Sigmoid colon (tissue), 4 donors: ENCODE measurements around the gene TTC27.

Experiments used
- POLR2A ChIP-seq, 2 donors: fragments of 450-650 bp; IDR thresholded peaks; one replicate each; pipeline ENCODE4 v1.6.1; 2016; ENCODE audit warnings: antibody characterized with exemption in 2 of 2, mild to moderate bottlenecking in 2 of 2, moderate library complexity in 2 of 2
- POLR2AphosphoS5 ChIP-seq, 4 donors: sonication (generic); formaldehyde crosslinking; IDR thresholded peaks; one replicate each; pipeline ENCODE4 v1.6.1; 2017; ENCODE audit warnings: antibody characterized with exemption in 4 of 4
- TF ChIP-seq, protein P1 (sequence below), 4 experiments: fragments of 450-650 bp in 3 of 4; fragments of 200-600 bp in 1 of 4; IDR thresholded peaks; one replicate each; pipeline ENCODE4 v1.5.1; 2016 to 2019; ENCODE audit warnings: antibody characterized with exemption in 4 of 4, mild to moderate bottlenecking in 3 of 4, moderate library complexity in 2 of 4

GRCh38 chr2:32863326-32863725 is 235.5 kb downstream of the TTC27 start:
- TF ChIP-seq POLR2AphosphoS5 (IDR thresholded peaks at IDR 0.05) (no peak), POLR2A (IDR thresholded peaks at IDR 0.05) (no peak)
- TF ChIP-seq, protein P1, sequence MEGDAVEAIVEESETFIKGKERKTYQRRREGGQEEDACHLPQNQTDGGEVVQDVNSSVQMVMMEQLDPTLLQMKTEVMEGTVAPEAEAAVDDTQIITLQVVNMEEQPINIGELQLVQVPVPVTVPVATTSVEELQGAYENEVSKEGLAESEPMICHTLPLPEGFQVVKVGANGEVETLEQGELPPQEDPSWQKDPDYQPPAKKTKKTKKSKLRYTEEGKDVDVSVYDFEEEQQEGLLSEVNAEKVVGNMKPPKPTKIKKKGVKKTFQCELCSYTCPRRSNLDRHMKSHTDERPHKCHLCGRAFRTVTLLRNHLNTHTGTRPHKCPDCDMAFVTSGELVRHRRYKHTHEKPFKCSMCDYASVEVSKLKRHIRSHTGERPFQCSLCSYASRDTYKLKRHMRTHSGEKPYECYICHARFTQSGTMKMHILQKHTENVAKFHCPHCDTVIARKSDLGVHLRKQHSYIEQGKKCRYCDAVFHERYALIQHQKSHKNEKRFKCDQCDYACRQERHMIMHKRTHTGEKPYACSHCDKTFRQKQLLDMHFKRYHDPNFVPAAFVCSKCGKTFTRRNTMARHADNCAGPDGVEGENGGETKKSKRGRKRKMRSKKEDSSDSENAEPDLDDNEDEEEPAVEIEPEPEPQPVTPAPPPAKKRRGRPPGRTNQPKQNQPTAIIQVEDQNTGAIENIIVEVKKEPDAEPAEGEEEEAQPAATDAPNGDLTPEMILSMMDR (IDR thresholded peaks at IDR 0.05): no peak
